ENCODE measurements around the gene PCDH17.

Gene PCDH17

DNA sequence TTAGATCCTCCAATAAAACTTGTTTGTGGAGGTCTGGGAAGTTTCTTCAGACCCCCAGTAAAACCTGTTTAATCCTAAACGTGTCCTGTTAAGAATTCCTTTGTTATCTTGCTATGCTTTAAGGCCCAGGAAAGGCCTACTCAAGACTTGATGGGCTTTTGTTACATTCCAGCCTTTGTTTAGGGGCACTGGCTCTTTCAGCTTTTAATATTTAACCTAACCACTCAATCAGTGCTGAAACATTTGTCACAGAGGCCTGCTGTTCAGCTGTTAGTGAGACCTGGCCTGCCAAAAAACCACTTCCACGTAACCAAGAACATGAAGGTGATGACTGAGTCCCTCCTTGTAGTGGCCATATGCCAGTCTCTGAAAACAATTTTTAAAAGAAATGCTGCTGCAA, 41.7 kb downstream of the PCDH17 start:
- in situ Hi-C loops (cut with MboI; ENCODE audit: low pct_unique_long_range_greater_than_20kb, low sequenced_read_pairs, unreplicated experiment), result no loop called here
- DNase-seq (ENCODE audit: low spot score), result no peak
- TF ChIP-seq CTCF (IDR thresholded peaks at IDR 0.05; ENCODE audit: extremely low read depth, insufficient read depth, missing control alignments), result no peak

DNA sequence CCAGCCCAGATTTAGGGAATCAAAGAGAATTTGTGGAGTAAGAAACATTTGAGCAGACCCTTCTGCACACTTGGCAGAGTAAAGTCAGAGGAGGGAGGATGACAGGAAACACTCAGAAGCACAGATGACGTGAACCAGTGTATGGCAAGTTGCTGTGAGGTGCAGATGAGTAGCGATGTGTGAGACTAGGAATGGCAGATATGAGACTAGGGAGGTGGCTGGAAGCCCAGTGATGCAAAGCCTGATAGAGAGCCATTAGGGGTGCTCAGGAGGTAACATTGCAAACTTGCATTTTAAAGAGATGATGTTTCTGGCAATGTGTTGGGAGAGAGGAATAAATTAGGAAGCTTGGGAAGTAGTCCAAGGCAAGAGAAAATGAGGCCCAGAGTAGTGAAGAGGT, 44.0 kb downstream of the PCDH17 start:
- in situ Hi-C loops (cut with MboI; ENCODE audit: low pct_unique_long_range_greater_than_20kb, low sequenced_read_pairs, unreplicated experiment), result no loop called here
- TF ChIP-seq CTCF (IDR thresholded peaks at IDR 0.05; ENCODE audit: extremely low read depth, insufficient read depth, missing control alignments), result no peak
- no peak for DNase-seq (ENCODE audit: low spot score)

- TF ChIP-seq CTCF (IDR thresholded peaks at IDR 0.05; ENCODE audit: extremely low read depth, insufficient read depth, missing control alignments), result no peak
- in situ Hi-C loops (cut with MboI; ENCODE audit: low pct_unique_long_range_greater_than_20kb, low sequenced_read_pairs, unreplicated experiment), result no loop called here
- DNase-seq (ENCODE audit: low spot score), result no peak
These were observed 49.1 kb downstream of the PCDH17 start for GRCh38 chr13:57680609-57681008.

GRCh38 chr13:57682128-57682716, 50.7 kb downstream of the PCDH17 start:
- no peak for DNase-seq (ENCODE audit: low spot score)
- TF ChIP-seq CTCF (IDR thresholded peaks at IDR 0.05; ENCODE audit: extremely low read depth, insufficient read depth, missing control alignments), result no peak
- in situ Hi-C loops (cut with MboI; ENCODE audit: low pct_unique_long_range_greater_than_20kb, low sequenced_read_pairs, unreplicated experiment), result no loop called here

- in situ Hi-C loops (cut with MboI; ENCODE audit: low pct_unique_long_range_greater_than_20kb, low sequenced_read_pairs, unreplicated experiment), result no loop called here
- TF ChIP-seq CTCF (IDR thresholded peaks at IDR 0.05; ENCODE audit: extremely low read depth, insufficient read depth, missing control alignments), result no peak
- no peak for DNase-seq (ENCODE audit: low spot score)
These were observed 67.3 kb downstream of the PCDH17 start for GRCh38 chr13:57698851-57699250.

DNA sequence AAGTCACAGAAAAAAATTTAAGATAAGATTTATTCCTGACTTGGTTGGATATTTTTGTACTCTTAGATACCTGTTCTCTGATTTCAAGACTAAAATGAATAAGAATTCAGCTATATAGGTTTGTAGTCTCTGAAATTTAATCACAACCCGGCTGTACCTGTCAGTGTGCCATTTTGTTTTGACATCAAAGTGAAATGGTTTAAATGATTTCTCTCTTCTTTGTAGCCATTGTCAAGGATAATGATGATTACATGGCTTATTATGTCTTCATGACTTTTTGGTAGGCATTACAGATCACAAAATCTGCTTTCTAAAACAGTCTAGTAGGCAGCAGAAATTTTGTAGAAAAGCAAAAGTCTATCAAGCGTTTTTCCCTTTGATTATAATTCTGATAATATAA, 72.5 kb downstream of the PCDH17 start:
- in situ Hi-C loops (cut with MboI; ENCODE audit: low pct_unique_long_range_greater_than_20kb, low sequenced_read_pairs, unreplicated experiment), result no loop called here
- no peak for TF ChIP-seq CTCF (IDR thresholded peaks at IDR 0.05; ENCODE audit: extremely low read depth, insufficient read depth, missing control alignments)
- no peak for DNase-seq (ENCODE audit: low spot score)

DNA sequence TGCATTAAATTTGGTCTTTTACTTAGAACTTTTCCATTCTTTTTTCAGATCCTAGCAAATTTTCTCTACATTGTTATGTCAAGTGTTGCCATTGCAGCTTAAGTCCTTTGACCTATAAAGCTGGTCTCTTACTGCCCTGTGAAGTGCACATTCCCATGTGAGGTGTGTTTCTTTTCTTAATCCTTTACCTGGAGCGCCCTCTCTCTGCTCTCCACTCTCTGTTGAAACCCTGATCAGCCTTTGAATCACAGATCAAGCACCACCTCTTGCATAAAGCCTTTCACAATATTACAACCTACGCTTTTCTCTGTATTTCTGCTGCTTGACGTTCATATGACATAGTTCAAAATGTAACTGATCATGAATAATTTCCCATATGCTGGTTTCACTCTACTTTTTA, 84.8 kb downstream of the PCDH17 start:
- TF ChIP-seq CTCF (IDR thresholded peaks at IDR 0.05; ENCODE audit: extremely low read depth, insufficient read depth, missing control alignments), result no peak
- DNase-seq (ENCODE audit: low spot score), result no peak
- in situ Hi-C loops (cut with MboI; ENCODE audit: low pct_unique_long_range_greater_than_20kb, low sequenced_read_pairs, unreplicated experiment), result no loop called here

Data from GM13977 (cell line).